D341Med (cell line): Measurements from ENCODE around the gene C20orf204.

Source experiments
- DNase-seq: peaks from one replicate; pipeline ENCODE4 v3.0.0; 2012; ENCODE audit warnings: low spot score

The C20orf204 gene

DNA sequence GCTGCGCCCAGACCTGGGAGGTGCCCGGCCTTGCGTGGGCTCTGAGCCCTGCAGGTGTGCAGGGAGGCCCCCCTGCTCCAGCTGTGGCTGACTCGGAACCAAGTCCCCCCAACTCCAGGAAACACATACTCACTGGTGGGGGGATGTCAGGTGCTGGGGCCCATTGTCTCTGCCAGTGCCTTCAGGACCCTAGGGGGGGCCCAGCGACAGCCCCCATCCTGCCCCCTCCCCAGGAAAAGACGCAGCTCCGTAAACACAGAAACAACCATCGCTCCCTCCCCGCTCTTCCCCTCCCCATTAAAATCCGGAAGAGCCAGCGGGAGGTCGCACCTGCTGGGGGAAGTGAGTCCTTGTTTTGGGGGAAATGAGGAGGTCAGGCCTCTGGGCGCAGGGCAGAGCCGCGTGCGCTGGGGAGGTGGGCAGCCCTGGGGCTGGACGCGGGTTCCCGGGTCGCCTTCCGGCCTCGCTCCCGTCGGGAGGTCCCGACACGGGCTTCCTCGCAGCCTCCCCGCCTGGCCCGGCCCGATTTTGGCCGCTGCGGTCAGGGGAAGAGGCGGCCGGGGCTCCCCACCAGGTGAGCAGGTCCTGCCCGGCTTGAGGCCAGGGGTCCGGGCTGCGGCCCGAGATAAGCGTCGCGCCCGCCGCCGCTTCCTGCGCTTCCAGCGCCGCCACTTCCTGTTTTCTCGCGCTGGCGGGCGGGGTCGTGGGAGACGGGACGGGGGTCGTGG, 6.2 kb downstream of the C20orf204 start:
- DNase-seq: no peak

- DNase-seq: no peak
Measured at GRCh38 chr20:64043768-64044167, 7.8 kb downstream of the C20orf204 start.

GRCh38 chr20:64044484-64045247, 8.7 kb downstream of the C20orf204 start:
- DNase-seq: no peak

DNA sequence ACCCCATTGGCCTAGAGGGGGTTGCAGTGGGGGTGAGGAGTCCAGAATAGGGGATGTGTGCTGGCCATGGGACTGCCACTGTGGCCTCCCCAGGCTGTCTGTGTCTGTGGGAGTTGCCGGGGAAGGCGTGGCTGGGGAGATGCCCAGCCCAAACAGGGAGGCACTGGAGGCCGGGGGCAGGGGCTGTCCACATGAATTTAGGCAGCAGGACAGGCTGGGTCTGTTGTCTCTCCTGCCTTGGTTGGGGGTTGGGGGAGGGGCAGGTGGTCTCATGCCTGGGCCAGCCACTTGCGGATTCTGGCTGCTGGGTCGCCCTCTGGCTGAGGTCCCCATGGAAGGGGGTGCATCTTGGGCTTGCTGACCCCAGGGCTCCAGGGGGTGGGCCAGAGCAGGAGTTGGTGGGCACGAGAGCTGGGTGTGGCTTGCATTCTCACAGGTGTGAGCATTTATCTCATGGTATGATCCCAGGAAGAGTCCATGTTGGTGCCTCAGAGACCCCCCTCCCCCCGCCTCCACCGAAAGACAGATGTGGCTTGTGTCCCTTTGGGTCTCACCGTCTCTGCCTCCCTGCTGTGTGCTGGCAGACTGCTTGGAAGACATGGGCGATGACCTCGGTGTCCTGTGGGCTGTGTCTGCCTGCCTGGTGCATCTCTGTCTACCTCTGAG, 9.5 kb downstream of the C20orf204 start:
- no peak for DNase-seq

DNA sequence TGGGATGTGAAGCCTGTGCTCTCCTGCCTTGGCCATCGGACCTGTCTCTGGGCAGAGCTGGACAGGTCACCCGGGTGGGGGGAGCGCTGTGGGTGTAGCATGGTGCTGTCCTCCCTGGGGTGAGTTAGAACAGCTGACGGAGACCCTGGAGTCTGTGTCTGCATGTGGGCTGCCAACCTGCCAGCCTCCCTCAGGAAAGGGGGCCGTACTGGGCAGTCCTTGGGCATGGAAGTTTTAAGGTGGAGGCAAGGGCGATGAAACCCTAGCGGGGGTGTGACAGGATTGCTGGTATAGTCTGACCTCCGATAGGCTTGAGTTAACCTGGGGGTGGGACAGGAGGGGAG, 11.0 kb downstream of the C20orf204 start:
- DNase-seq: no peak

DNA sequence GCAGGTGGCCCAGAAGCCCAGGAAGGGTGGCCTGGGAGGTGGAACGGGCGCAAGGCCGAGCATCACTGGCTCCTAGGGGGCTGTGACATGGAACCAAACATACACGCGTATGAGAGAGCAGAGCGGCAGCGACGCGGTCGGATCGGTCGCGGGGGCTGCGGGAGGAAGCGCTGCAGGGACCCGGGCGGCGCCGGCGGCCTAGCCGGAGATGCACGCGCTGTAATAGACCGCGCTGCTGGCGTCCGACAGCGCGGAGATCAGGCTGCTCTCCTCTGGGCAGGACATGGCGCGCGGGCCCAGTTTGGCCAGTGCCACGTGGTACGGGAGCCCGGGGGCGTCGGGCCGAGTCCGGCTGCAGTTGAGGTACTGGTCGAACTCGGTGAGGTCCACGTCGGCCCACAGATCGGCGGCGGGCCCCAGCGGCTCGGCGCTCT, 12.0 kb downstream of the C20orf204 start:
- DNase-seq: no peak

GRCh38 chr20:64048402-64049044, 12.5 kb downstream of the C20orf204 start:
- DNase-seq: peak; percentile 72

DNA sequence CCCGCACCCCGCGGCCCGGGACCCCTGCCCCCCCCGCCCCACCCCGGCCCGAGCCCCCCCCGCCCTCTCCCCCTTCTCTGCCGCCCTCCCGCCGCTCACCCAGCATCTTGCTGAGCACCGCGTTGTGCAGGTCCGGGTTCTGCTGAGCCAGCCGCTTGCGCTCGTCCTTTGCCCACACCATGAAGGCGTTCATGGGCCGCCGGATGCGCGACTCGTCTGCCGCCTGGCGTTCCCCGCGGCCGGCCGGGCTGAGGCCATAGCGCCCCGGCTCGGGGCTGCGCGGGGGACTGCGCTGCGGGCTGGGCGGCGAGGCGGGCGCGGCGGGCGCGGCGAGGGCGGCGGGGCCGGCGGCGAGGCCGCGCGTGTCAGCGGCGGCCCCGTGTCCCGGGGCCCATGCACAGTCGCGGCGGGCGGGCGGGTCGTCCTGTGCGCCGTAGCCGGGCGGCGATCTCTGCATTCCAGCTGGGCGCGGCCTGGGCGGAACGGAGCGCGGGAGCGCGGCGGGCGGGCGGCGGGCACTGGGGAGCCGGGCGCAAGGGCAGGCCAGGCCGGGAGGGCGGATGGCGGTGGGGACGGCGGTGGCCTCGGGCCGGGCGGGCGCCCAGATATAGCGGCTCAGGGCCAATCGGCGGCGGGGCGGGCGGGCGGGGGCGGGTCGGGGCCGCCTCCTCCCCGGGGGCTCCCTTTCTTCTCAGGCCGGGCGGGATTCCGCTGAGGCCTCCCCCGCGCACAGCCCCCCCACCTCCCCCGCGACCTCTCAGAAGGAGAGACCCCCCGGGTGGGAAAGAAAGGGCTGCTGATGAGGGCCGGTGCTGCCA, 13.3 kb downstream of the C20orf204 start, which contains the start of gene SOX18:
TSS of gene SOX18 (minus strand) at position 580 of the 818 bp plus-strand sequence. CDS start at position 457, 123 bp downstream.
- peak; percentile 74 for DNase-seq

DNA sequence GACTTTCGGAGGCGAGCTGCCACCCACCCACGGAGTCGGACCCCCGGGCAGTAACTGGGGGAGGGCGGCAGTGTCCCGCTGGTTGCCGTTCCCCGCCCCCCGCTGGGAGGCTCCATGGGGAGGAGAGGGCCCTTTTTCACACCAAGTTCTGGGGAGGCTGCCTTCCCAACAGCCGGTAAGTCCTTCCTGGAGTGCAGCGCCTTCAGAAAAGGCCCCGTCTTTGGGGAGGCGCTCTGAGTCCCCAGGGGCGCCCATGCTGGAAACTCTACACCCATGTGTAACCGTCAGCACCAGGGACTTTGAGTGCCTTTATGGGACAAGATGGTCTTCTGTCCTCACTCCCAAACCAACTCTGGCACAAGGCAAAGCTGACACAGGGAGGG, 13.9 kb downstream of the C20orf204 start:
- DNase-seq: no peak

DNA sequence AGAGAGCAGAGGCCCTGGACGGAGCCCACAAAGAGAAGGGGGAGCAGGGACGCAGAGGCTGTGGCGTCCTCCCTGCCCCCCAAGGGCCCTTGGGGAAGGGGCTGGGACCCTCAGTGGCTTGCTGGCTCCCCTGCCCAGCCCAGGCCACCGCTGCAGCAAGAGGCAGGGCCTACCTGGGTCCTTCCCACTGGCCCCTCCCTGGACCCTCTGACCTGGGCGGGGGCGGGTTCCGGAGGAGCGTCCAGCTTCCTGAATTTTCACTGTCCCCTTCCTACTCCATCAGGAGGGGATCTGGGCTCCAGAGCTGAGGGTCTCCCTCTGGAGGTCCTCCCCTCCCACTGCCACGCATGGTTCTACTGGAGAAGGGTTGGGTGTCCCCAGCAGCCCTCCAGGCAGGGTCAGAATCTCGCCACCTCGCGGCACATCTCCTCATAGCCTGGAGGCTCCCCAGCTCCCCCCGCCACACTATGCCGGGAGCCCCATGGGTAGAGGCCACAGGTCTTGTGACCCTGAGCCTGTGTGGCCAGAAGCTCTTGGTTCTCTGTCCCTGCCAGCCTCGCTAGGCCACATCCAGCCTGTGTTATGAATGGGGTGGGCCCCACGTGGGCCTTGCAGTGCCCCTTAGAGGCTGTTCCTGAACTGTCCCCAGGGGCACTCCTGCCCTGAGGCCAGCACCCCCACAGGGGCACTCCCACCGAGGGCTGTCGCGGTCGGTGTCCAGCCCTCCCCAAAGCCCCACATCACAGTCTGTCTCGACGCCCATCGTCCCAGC, 14.5 kb downstream of the C20orf204 start:
- no peak for DNase-seq

GRCh38 chr20:64051033-64051452, 15.1 kb downstream of the C20orf204 start:
- no peak for DNase-seq

DNA sequence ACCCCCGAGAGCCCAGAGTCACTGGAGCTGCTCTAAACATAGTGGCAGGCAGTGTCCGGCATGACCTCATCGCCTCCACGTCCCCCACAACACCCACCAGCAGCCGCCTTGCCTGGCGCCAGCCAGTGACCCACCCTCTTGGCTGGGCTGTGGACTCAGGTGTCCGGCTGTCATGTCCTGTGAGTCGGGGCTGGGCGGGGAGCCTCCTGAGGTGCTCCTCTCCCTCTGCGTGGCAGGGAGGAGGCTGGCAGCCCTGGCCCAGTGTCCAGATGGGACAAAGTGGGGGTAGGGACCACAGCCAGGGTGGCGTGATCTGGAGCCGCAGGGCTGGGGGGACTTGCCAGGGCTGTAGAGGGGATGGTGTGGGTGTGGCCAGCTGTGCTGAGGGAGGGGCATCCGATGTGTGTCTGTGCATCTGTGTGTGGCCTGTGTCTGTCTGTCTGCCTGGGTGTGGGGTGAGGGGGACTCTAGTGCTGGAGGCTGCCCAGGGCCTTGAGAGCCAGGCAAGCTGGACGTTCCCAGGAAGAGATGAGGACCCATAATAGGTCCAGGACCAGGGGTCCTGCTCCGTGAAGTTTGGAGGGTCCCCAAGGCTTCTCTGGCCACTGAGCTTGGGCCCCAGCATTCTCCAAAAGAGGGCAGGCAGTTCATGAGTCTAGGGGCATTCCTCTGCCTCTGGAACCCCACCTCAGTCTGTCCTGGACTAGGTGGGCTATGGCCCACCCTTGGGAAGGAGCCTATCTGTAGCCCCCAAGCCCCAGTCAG, 15.8 kb downstream of the C20orf204 start:
- DNase-seq: no peak

DNA sequence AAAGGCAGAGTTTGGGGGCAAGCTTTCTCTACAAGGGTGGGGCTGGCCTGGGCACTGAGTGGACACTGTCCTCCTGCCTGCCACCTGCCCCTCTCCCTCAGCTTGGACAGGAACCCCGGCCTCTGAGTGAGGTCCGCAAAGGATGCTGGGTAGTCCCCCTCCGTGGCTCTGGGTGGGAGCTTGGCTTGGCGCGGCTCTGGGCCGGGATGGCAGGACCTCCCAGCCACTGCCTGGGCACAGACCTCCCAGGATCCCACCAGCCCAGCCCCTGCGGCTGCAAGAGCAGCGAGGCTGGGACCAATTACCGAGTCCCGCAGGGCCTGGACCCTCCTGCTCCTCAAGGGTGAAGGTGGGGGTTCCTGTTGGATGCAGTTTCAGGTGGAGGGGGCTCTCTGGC, 16.3 kb downstream of the C20orf204 start:
- DNase-seq: no peak

GRCh38 chr20:64052987-64053840, 17.2 kb downstream of the C20orf204 start:
- DNase-seq: no peak

GRCh38 chr20:64053841-64054661, 18.1 kb downstream of the C20orf204 start:
- DNase-seq: no peak

DNA sequence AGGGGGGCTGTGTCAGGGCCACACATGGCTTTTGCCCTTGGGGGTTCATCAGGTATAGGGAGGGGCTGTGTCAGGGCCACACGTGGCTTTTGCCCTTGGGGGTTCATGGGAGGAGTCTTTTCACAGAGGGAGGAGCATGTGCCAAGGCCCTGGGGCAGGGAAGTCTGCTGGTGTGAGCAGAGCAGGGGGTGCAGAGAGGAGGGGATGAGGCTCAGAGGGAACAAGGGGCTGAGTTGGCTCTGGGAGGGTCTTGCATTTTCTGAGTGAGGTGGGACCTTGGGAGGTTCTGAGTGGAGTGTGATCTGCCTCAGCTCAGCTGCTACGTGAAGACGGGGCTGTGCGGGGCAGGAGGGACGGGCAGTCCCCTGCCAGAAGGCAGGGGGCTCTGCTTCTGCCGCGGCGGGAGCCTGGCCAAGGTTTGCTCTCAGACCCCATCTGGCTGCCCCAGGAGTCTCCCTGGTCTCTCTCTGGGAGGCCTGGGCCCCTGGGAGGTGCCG, 19.5 kb downstream of the C20orf204 start:
- DNase-seq: no peak

DNA sequence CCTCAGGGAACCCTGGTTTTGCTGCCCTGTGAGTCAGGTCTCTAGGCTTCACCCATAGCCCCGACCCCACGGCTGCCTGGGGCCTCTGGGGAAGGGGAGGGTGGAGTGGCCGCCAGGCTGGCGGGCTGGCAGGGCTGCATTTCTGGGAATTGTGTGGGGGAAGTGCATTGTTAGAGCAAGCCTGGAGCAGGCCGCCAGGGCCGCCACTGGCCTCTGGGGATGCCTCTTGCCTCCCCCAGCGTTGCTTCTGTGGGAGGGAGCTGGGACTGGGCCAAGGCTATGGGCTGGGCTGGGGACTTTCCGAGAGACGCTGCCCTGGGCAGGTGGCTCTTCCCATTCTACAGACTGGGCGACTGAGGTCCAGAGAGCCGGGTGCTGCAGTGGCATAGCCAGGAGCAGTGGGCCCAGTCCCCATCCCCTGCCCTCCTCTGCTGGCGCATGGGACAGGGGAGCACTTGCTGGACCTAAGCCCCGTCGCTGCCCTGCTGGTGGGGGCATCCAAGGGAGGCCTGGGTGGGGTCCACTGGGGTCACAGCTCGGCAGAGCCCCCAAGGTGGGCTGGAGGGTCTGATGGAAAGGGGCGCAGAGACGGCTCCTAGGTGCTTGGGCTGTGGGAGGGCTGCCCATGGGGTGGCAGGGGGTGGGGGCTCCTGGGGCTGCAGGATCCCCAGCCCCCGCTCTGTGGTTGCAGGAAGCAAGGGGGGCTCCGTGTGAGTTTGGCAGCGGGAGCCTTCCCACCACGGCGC, 20.1 kb downstream of the C20orf204 start:
- no peak for DNase-seq

DNA sequence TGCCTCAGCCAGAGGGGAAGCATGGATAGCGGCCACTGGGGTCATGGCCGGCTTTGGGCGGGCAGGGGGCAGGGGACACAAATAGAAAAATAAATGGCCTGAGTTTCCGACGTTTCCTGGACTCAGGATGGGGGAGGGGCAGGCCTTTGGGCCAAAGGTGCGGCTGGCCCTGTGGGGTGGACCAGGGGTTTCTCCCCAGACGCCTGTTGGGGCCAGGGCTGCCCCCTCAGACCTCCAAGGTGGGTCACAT, 20.6 kb downstream of the C20orf204 start:
- no peak for DNase-seq
